Stimulated activated CD4-positive, alpha-beta T cell treated with anti-CD3 and anti-CD28 coated beads, Interleukin-4, amount 100 ng/mL, for 1 hour (primary cell): ENCODE results near the gene DUS3L.
"Not testable (repeated sequence)": the region's sequence is repeated elsewhere in the genome, so short reads cannot be mapped to it uniquely, and the experiment has no call there.

Experiments
- DNase-seq: peaks from one replicate; pipeline ENCODE4 v3.0.0-alpha.2; 2020

The DUS3L gene

DNA sequence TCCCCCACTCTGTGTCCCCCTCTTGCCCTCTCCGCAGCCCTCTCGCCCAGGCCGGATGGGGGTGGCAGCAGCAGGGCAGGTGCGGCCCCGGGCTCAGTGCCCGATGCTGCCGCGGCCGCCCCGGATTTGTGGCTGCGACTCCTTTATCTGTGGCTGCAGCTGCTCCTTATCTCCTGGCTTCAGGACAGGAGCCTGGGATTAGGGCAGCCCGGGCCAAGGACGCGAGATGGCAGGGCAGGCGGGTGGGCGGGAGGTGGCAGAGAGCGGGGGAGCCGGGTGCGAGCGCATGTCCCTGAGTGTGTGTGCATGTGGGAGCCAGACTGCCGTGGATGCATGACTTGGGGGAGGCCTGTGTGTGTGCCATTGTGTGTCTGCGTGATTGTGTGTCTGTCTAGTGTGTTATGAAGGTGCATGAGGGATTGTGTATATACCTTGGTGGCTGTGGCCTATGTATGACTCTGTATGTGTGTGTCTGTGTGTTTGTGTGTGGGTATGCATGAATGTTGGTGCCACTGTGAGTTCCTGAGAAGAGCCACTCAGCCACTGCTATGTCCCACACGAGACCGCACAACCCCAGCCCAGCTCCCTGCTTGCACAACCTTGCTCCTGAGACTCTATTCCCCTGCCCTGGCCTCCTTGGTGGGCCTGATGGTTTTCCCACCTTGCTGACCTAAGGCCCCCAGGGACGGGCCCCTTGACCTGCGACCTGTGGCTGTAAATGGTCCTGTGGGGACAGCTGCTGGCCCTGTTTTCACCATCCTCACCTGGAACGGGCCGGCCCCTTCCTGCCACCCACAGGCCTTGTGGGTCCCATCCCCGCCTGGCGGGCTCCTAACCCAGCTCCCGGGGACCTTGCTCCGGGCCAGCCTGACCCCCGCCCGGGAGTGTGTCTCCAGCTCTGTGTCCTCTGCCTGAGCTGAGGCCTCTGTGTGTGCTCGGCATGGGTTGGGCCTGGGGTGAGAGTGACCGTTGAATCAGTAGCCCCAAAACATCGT lies 8.6 kb upstream of the DUS3L start:
- no peak for DNase-seq

DNA sequence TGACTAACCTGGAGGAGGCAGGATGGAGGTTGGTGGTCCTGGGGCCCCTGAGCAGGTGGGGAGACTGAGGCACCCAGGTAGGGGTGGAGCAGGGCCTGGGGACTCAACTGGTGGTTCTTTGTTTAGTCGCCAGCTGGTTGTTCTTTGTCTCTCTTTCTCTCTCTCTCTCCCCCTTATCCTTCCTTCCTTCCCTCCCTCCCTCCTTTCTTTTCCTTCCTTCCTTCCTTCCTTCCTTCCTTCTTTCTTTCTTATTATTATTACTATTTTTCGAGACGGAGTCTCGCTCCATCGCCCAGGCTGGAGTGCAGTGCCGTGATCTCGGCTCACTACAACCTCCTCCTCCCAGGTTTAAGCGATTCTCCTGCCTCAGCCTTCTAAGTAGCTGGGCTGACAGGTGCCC lies 7.3 kb upstream of the DUS3L start:
- no peak for DNase-seq

DNA sequence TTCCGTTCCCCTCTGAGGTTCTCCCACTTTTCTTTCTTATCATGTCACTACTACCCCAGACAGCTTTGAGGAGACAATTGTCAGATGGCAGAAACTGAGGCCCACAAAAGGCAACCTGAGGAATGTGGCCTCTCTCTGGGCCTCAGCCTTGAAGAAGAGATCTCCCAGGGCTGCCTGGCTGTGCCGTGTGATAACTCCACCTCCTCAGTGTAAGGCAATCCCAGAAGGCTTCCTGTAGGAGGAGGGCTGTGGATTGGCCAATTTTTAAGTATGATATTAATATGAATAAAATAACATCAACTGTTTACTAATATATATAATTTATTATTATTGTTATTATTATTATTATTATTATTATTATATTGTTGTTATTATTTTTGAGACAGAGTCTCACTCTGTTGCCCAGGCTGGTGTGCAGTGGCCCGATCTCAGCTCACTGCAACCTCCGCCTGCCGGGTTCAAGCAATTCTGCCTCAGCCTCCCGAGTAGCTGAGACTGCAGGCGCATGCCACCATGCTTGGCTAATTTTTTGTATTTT lies 4.5 kb upstream of the DUS3L start:
- no peak for DNase-seq

DNA sequence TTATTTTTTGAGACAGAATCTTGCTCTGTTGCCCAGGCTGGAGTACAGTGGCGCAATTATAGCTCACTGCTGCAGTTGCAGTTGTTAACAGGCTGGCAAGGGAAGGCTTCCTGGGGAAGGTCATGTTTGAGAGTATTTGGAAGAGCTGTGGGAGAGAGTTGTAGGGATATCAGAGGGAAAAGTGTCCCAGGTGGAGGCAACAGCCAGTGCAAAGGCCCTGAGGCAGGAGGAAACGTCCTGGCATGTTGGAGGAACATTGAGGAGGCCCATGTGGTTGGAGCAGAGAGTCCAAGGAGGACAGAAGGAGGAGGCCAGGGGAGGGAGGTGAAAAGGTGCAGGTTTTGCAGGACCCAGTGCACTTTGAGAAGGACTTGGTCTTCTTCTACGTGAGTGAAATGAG lies 2.2 kb upstream of the DUS3L start:
- DNase-seq = no peak

DNA sequence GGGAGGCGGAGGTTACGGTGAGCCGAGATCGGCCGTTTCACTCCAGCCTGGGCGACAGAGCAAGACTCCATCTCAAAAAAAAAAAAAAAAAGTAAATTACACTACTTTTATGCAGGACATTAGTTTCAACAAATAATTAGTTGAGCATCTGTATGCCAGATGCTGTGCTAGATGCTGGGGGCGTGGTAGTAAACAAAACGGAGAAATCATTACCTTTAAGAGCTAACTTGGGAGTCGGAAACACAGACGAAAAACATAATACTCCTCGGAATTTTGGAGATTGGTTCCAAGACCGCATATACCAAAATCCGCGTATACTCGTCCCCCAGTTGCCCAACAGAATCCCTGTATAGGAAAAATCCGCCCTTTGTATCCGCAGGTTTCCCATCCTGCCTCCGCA lies 1.3 kb upstream of the DUS3L start:
- no peak for DNase-seq

DNA sequence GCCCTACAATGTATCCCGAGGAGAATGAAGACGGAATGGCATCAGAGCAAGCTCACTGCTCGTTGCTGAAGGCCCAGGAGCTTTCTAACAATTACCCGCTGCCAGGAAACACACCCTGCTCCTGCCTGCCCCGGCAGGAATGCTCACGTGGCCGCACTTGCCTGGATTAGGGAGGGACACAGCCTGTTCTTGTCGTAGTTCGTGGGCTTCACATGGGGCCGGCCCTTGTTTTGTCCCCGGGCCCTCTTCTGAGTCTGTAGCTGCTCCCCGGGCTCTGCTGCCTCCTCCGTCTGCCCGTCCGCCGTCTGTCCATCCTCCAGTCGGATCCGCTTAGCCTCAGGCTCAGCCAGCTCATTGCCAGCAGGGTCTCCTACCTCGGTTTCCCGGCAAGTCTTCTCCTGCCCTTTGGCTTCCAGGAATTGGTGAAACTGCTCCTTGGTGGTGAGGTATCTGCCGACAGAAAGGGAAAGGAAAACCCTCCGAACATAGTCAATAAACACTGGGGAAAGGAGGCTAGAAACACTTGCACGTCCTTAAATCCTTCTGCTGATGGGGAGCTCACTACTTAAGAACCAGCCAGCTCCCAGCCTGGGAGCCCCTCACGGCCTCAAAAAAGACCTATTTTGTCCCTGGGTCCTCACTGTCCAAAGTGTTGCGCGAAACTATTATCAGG lies 941 bp downstream of the DUS3L start:
- no peak for DNase-seq

DNA sequence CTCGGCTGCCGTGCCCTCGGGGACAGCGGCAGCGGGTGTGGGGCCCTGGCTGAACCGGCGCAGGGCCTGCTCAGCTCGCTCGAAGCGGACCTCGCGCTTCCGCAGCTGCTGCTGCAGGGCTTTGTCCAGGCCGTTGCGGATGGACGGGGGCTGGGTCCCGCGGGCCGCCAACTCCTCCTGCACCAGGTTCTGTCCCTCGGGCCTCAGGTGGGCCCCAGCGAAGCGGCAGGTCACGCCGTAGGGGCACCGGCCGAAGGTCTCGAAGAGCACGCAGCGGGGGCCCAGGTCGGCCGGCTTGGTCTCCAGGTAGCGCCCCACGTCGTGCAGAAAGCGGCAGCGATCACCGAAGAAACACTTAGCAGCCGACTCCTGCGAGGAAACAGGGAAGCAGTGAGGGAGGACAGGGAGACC lies 1.6 kb downstream of the DUS3L start:
- no peak for DNase-seq

DNA sequence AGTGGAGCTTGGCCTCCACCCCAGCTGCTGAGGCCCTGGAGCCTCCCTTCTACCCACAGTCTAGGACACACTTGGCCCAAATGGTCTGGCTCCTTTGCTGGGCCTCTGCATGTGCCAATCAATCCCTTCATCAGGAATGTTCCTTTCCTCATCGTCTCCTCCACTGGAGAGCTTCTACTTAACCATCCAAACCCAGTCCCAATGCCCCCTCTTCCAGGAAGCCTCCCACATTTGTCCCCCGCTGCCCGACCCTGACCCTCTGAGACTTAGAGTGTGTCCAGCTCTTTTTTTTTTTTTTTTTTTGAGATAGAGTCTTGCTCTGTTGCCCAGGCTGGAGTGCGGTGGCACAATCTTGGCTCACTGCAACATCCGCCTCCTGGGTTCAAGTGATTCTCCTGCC lies 2.5 kb downstream of the DUS3L start:
- no peak for DNase-seq

DNA sequence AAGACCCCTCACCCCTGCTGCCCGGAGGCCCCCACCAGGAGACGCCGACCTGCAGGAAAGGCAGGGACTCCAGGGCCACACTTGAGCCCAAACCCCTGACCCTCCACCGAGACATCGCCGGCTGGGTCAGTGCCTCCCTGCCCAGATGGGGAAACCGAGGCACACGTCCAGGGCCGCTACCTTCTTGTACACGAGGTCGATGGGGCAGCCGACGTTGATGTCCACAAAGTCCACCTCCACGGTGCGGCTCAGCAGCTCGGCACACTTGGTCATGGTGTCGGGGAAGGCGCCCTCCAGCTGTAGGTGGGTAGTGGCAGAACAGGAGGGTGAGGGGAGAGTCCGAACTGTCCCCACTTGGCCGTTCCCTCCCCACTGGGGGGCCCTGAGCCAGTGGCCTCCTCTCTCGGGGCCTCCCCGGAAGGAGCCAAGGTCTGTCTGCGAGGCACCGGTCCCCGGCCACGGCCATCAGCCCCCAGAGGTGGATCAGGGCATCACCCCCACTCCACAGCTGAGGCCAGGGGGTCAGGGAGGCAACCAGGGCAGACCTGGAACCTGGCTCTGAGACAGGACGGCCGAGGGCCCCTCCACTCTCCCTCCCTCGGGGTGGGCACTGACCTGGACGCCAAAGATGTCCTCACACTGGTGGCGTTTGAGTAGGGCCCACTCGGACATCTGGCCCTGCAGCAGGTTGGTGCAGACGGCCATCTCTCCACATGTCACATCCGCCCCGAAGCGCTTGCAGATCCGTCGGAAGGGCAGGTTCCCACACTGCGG lies 3.4 kb downstream of the DUS3L start:
- no peak for DNase-seq

DNA sequence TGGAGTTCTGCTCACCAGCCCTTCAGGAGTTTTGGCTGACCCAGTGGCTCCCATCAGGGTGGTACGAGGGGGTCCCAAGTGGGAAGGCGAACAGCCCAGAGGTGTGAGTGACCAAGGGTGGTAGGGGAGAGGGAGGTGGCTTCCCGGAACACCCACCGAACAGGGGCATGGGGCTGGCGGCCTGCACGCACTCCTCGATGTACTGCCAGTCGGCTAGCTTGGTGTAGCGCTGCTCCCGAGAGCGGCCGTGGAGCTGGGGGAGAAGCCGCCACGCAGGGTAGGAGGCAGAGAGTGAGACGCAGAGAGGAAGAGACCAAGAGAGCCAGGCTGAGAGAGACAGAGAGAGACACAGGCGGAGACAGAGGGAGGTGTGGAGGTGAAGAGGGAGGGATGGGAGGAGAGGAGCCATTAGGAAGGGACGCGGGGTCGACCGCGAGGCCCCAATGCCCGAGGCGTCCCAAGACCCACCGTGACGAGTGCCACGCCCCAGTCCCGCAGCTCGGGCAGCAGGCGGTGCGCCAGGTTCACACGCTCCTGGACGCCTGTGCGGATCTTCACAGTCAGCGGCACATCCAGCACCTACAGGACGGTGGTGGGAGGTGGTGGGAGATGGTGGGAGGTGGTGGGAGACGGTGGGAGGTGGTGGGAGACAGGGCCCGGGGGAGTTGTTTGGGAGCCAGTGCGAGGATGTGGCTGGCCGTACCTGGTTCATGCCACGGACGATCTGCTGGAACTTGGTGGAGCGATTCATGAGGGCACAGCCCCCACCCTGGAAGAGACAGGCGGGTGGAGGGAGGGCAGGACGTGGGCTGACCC lies 4.2 kb downstream of the DUS3L start:
- no peak for DNase-seq

DNA sequence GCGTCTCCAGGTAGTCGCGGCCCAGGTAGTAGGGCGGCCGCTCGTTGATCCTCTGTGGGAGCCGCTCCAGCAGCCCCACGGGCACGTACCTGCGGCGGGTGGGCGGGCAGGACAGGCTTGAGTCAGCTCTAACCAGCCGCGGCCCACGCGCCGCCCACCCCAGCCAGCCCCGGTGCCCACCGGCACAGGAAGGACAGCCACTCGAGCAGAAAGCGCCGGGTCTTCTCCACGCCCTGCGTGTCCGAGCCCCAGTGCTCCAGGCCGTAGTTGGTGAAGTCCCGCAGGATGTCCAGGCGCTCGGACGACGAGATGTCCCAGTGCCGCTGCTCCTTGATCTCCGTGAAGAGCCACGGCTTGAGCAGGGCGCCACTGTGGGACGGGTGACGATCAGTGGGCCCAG lies 5.5 kb downstream of the DUS3L start:
- no peak for DNase-seq

DNA sequence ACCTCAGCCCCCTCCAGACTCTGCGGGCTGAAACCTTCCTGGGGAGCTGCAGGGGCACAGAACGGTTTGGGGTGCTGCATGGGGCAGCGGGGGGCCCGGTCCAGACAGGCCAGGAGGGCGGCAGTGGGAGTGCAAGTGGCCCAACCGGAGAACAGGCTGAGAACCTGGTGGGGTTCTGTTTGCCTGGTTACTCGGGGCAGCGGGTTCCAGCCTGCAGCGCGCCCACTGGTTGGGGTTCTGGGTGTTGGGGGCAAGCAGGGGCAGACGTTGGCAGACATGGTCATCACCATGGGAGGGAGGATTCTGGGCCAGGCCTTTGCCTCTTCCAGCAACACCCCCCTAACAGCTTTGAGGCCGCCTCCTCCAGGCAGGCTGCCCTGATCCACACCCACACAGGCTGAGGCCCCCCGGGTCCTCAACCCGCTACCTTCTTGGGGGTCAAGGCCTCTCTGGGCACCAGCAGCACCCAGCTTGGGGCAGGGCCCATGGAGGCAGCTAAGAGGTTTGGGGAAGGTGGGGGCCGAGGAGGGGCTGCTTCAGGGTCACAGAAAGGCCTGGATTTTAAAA lies 6.3 kb downstream of the DUS3L start, which contains the start of gene PRR22:
Gene PRR22, minus strand, starts transcription at position 166 of the 567 bp plus-strand sequence. Its CDS starts 86 bp downstream, at position 80.
- no peak for DNase-seq

DNA sequence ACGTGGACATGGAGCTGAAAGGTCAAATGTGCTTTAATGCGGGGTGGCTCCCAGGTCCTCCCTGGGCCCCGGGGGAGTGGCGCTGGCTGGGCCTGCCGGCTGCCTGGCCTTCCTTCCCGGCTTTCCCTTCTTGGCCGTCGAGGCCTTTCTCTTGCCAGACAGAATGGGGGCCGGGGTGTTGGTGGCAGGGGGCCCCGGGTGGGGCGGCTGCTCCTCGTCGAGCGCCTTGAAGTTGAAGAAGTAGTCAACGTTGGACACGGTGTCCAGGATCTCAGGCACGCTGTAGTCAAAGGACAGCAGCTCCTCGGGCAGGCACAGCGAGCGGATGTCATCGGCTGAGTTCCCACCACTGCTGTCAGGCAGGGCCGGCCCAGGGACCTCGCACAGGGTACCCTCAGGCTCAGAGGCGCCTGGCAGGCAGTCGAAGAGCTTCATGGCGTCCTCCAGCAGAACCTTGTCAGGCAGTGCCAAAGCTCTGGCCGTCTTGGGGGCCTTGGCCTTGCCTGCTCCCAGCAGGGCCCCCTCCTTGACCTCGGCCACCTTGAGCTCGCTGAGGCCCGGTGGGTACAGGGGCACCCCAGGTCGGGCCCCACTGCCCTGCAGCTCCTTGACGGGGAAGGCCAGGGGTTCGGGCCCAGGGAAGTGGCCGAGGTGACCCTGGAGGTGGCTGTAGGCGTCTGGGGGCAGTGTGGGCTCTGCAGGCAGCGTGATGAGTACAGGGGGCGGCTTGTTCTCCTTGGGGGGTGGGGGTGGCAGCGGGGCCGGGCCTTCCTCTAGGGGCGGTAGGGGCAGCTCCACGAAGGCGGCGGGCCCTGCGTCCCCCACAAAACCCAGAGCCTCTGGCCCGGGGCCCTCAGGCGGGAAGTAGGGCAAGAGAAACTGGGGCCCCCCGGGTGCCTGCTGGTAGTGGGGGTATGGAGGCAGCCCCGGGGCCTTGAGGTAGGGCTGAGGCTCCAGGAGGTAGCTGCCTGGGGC lies 7.7 kb downstream of the DUS3L start:
- DNase-seq = no peak

DNA sequence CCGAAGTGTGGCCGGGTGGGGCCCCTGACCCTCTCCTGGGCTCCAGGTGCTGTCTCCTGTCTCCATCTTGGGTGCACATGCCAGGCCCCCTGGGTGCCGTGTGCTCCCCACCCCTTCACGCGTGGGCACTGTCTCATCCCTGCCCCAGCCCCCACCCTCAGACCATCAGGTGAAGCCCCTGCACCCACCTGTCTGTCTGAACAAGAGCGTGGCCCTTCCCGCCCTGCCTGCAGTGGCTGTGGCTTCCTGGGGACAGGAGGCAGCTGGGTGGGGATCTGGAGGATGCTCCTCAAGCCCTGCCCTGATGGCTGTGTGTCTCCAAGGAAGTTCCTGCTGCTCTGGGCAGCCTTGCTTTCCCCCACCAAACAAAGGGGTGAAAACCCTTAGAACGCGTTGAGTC lies 8.6 kb downstream of the DUS3L start:
- DNase-seq = no peak

DNA sequence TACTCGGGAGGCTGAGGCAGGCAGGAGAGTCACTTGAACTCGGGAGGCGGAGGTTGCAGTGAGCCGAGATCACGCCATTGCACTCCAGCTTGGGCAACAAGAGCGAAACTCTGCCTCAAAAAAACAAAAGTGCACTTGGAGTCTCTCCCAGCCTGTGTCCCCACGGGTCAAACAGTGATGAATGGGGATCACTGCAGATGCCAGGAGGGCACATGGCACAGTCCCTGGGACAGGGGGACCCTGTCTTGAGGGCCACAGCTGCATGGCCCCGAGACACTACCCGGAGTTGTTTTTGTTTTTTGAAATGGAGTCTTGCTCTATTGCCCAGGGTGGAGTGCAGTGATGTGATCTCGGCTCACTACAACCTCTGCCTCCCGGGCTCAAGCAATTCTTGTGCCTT lies 10.0 kb downstream of the DUS3L start:
- not testable (repeated sequence) for DNase-seq

DNA sequence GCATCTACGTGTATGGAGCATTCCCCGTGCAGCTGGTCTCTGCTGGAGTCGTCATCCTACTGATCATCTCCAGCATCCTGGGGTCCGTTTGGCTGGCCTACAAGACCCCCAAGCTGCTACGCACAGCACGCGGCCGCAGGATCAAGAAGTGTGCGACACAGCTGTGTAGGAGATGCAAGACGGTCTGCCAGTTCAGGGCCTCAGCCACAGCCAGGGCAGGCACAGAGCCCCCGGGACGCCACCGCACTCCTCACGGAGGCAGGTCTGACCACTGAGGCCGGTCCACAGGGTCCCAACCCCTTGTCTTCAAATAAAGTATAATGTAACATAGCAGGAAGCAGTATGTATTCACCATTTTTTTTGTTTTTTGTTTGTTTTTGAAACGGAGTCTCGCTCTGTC lies 12.6 kb downstream of the DUS3L start:
- DNase-seq = no peak

DNA sequence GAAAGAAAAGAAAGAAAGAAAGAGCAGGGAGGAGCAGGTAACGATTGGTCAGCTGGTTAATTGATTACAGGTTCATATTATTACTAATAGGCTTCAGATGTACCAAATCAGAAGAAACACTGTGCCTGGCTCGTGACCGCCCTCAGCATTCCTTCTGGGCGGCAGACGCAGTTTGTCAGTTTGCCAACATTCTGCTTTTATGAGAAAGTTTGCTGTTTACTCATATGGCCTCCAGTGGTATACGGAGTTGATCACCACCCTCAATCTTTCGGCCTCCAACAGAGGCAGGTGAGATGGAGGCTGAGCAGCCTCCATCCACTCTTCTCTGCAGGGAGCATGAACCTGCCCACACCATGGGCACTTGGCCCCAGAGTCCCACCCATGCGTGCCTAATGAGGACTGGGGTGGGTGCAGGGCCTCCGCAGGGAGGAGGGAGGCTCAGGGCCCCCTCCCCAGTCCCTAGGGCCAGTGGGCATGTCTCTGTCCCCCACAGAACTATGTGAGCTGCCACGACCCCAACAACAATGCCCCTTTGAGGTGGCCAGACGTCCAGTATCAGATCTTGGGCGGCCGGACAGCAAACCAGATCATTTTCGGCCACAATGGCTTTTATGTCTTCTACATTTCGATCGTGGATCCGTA lies 15.2 kb downstream of the DUS3L start:
- no peak for DNase-seq

DNA sequence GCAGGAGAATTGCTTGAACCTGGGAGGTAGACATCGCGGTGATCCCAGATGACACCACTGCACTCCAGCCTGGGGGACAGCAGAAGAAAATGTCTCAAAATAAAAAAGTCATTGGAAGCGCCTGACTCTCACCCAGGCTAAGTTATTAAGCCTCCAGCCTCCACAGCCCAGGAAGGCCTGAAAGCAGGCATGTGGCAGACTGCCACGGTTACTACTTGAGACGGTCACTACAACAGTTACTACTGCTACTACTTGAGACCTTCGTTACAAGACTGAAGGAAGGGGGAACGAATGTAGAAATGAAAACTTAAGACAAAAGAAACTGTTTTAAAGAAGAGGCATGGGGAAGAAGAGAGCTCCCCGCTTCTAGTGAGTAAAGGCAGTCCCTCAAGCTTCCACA lies 16.0 kb downstream of the DUS3L start:
- no peak for DNase-seq

DNA sequence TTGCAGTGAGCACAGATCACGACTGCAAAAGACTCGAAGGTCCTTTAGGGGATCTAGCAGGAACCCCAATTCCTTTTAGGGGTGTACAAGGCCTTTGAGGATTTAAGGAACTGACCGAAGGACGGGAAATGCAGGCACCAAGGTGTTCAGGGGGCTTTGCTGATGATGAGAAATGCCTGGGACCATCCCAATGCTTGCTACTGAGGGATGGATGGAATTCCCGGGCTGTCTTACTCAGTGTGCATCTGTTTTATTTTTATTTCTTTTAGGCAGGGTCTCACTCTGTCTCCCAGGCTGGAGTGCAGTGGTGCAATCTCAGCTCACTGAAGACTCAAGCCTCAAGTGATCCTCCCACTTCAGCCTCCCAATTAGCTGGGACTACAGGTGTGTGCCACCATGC lies 17.7 kb downstream of the DUS3L start:
- no peak for DNase-seq

DNA sequence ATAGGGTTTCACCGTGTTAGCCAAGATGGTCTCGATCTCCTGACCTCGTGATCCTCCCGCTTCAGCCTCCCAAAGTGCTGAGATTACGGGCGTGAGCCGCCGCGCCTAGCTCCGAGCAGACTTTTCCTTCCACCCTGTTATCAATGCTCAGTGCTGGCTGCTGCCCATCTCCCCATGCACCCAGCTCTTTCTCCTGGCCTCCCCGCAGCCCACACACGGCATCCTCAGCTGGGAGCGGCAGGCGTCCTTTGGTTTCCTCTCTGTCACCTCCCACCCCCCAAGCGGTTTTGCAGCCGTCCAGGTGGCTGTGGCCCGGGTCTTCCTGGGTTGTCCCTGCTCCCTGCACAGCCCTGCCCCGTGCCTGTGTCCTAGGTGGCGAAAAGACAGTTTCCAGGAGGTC lies 18.5 kb downstream of the DUS3L start:
- no peak for DNase-seq
